ENCODE measurements around the gene ERAP2. TPM values are rescaled to one million over a fixed set of nuclear protein-coding genes. Genes with fewer than 3 reads are reported as not detected.
A peak's percentile ranks its signal among the peaks of the same experiment; 100 is the strongest.

ERAP2 gene
- total RNA-seq, 4 donors from 2014 or later = 5.7 to 20.9 (median 13.7) TPM

DNA sequence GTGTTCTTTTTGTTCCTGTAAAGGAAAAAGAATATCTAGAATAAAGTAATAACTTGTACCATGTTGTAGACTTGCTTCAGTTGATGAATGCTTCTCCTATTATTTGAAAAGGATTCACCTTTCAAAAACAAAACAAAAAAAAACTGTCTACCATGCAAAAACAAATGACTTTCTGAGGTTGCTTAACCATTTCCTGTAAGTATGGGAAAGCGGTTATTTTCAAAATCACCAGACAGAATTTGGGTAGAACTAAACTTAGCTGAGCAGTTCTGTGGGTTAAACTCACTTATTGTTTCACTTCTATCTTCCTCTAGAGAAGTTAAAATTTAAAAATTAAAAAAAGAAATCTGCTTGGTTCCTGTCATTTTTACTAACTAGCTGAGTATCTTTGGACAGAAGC lies 84.8 kb downstream of the ERAP2 start:
- Histone ChIP-seq H3K9me3 (no peaks in the 10 kb centered on the region), H3K4me3 (no peak overlapping the region), H3K27ac (no peak overlapping the region), H3K27me3 (no peaks in the 10 kb centered on the region), H3K36me3 (no peaks in the 10 kb centered on the region), H3K4me1 (peaks cover 4 to 44% (median 14%) of the 10 kb centered on the region in 3 donors)
- intact Hi-C loops (cut with DNase I) = no loop called here
- no peak for TF ChIP-seq CTCF (IDR thresholded peaks at IDR 0.05)
- TF ChIP-seq POLR2A (IDR thresholded peaks at IDR 0.05) = no peak
- 50 to 71% methylated on average over 1 of the region's 1 CpG for WGBS, 2 donors
- no peak for DNase-seq

- H3K4me3 ChIP-seq = no peak overlapping the region
- no peaks in the 10 kb centered on the region for H3K27me3 ChIP-seq
- peak overlapping the region in 3 of 4 donors; percentile 33 to 49 (median 41) for H3K27ac ChIP-seq
- H3K4me1 ChIP-seq = peaks cover 4 to 41% (median 14%) of the 10 kb centered on the region in 3 donors
- TF ChIP-seq POLR2A (IDR thresholded peaks at IDR 0.05) (no peak), CTCF (IDR thresholded peaks at IDR 0.05) (no peak)
- intact Hi-C loops (cut with DNase I) = no loop called here
- no peaks in the 10 kb centered on the region for H3K9me3 ChIP-seq
- DNase-seq = no peak
- WGBS, 2 donors = 68 to 74% methylated on average over 2 to 4 of the region's 4 CpGs
- H3K36me3 ChIP-seq = no peaks in the 10 kb centered on the region
Observed at GRCh38 chr5:96962540-96962991, 86.3 kb downstream of the ERAP2 start.

DNA sequence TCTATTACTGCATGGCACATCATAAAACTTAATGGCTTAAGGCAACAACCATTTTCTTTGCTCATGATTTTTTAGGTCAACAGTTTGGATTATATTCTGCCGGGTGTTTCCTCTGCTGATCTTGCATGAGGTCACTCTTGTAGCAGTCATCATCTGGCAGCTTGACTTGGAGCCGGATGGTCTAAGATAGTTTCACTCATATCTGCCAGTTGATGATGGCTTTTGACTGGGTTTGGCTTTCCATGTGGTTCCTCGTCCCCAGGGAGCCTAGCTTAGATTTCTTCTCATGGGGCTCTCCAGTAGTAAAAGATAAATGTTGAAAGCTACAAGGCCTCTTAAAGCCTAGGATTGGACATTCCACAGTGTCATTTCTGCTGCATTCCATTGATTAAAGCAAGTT lies 87.0 kb downstream of the ERAP2 start:
- intact Hi-C loops (cut with DNase I) = no loop called here
- Histone ChIP-seq H3K36me3 (no peaks in the 10 kb centered on the region), H3K9me3 (no peaks in the 10 kb centered on the region), H3K27me3 (no peaks in the 10 kb centered on the region), H3K27ac (peak overlapping the region in 3 of 4 donors; percentile 33 to 49 (median 41)), H3K4me1 (peaks cover 4 to 41% (median 17%) of the 10 kb centered on the region in 3 donors), H3K4me3 (no peak overlapping the region)
- DNase-seq = no peak
- WGBS, 2 donors = 36 to 38% methylated on average over 2 to 3 of the region's 3 CpGs
- TF ChIP-seq POLR2A (IDR thresholded peaks at IDR 0.05) (no peak), CTCF (IDR thresholded peaks at IDR 0.05) (no peak)

GRCh38 chr5:96966801-96967200 lies 90.5 kb downstream of the ERAP2 start:
- DNase-seq = no peak
- no peaks in the 10 kb centered on the region for H3K36me3 ChIP-seq
- H3K27me3 ChIP-seq = no peaks in the 10 kb centered on the region
- 85 to 96% methylated on average over 4 of the region's 4 CpGs for WGBS, 2 donors
- H3K9me3 ChIP-seq = no peaks in the 10 kb centered on the region
- no peak overlapping the region for H3K4me3 ChIP-seq
- intact Hi-C loops (cut with DNase I) = no loop called here
- no peak overlapping the region for H3K27ac ChIP-seq
- TF ChIP-seq CTCF (IDR thresholded peaks at IDR 0.05) (no peak), POLR2A (IDR thresholded peaks at IDR 0.05) (no peak)
- peaks cover 4 to 52% (median 29%) of the 10 kb centered on the region in 3 donors for H3K4me1 ChIP-seq

DNA sequence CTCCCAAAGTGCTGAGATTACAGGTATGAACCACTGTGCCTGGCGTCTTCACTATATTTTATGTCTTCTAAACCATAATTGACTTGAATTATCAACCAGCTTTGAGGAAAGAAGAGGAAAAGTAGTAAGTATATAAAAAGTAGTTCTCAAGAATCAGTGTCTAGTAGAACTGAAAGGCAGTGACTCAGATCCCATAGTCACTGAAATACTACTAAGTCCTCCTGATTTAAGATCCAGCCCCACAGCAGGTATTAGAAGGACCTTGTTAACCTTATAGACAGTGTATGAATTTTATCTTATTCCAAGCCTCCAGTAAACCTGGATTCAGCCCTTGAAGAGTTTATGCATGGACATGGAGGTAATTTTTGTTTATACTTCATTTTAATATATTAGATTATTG lies 91.1 kb downstream of the ERAP2 start:
- Histone ChIP-seq H3K9me3 (no peaks in the 10 kb centered on the region), H3K27ac (peak overlapping the region in 2 of 4 donors; percentile 11 to 54), H3K4me3 (no peak overlapping the region), H3K4me1 (peaks cover 4 to 52% (median 27%) of the 10 kb centered on the region in 3 donors), H3K27me3 (no peaks in the 10 kb centered on the region), H3K36me3 (no peaks in the 10 kb centered on the region)
- 82 to 90% methylated on average over 1 of the region's 1 CpG for WGBS, 2 donors
- DNase-seq = no peak
- no peak for TF ChIP-seq CTCF (IDR thresholded peaks at IDR 0.05)
- no peak for TF ChIP-seq POLR2A (IDR thresholded peaks at IDR 0.05)
- intact Hi-C loops (cut with DNase I) = no loop called here

Data from esophagus squamous epithelium (tissue), 5 donors.